Stimulated activated CD4-positive, alpha-beta T cell treated with anti-CD3 and anti-CD28 coated beads, Interleukin-12 subunit alpha, Interleukin-12 subunit beta, amount 100 ng/mL, for 24 hours (primary cell): ENCODE data around the gene HIGD1A.

Source experiments
- DNase-seq, 2 experiments: peaks; one replicate each; pipeline ENCODE4 v3.0.0-alpha.2; 2020; ENCODE audit warnings: low read depth in 2 of 2

HIGD1A gene

DNA sequence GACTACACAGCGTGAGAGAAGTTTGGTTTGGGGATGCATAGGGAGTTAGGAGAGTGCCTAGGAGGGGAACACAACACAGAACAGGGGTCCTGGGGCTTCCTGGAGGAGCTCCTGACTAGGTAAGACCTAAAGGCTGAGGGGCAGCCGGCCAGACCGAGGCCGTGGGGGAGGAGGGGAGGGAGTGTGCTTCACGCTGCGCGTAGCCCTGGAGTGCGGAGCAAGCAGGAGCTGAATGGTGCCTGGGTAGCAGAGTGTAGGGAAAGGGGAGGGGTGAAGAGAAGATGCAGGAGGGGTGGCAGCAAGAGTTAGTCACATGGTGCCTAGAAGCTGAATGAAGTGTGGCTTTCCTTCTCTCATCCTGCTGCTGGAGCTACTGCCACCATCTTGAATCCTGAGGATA, 69.3 kb downstream of the HIGD1A start:
- no peak for DNase-seq

- no peak for DNase-seq
These were observed 69.9 kb downstream of the HIGD1A start for GRCh38 chr3:42734263-42734860.

DNA sequence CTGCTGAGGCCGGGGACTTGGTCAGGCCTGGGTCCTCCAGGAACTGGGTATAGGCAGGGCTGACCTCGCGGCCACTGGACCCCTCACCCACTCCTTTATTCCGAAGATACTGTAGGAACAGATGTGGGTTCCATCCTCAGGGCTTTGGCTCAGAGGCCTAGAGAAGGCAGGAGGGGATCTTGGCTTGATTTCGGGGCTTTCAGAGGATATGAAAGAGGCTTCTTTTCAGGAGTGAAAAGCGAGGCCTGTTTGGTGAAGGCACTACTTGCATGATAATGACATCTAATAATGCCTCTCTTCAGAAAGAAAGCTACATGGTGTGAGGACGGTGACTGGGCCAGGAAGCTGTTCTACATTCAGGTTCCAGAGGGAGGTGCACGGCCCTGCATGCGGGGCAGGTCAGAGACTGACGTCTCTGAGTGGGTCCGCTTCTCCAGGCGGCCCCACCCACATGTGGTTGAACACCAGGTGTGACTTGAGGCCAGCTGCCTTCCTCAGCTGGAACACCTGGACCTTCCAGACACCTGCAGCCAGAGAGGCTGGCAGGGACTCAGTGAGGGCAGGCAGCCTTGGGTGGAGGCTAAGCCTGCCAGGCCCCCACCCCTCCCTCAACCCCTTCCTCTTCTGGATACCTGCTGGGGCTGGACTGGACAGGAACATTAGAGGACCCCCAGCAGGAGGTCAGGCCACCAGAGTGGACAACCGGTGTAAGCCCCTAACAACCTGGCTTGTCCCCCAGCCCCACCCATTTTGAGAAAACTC, 70.6 kb downstream of the HIGD1A start:
- no peak for DNase-seq
